HepG2 (cell line): ENCODE measurements around the gene ST6GALNAC3. TPM values are rescaled to one million over a fixed set of nuclear protein-coding genes. Genes with fewer than 3 reads are reported as not detected.

Experiments used
- ATAC-seq: fragments of 200-7000 bp; cut with Tn5 transposase; 3 replicates; pipeline ENCODE4 v1.9.1; 2020; ENCODE audit warnings: mild to moderate bottlenecking, moderate library complexity
- BruUV-seq: library from RNA; stranded (reverse); fragments of 400-500 nt; replicated peaks from 2 replicates; lab custom pipeline; 2021; lab: Mats Ljungman, UMichigan
- CTCF ChIA-PET: fragments of 300-600 bp; formaldehyde crosslinking; extraction: SDS; loops from one replicate; lab custom pipeline; 2021; ENCODE audit warnings: low total read pairs, inconsistent platforms, low intra/inter-chr PET ratio; lab: Yijun Ruan, JAX
- POLR2A ChIA-PET: fragments of 350-600 bp; sonication (Branson Sonifier 250); formaldehyde crosslinking; loops from one replicate; lab custom pipeline; 2020; ENCODE audit warnings: antibody characterized with exemption, inconsistent platforms; lab: Yijun Ruan, JAX
- DNase-seq: peaks from one replicate; pipeline ENCODE4 v3.0.0-alpha.2; 2015; ENCODE audit warnings: low spot score
- FAIRE-seq: peaks from 3 replicates; lab custom pipeline; 2011; peaks lifted over from hg19 to GRCh38; lab: Jason Lieb, UNC
- H2AFZ ChIP-seq: one replicate; pipeline ENCODE4 v1.6.1; 2011; ENCODE audit warnings: low read length, inconsistent platforms
- H3K27ac ChIP-seq: fragments of 300-600 bp; 3 replicates; pipeline ENCODE4 v1.8.0; 2011; ENCODE audit warnings: mixed run types, mild to moderate bottlenecking, mixed read lengths, low read length, inconsistent platforms; ENCODE audit not compliant: insufficient read depth; ENCODE audit errors: extremely low read length
- H3K27me3 ChIP-seq, 2 experiments: fragments of 200-600 bp in 1 of 2; 2 replicates in 1 of 2; 3 replicates in 1 of 2; pipeline versions ENCODE4 v1.6.0 to v1.8.0; 2011; ENCODE audit warnings: low read length in 2 of 2, mild to moderate bottlenecking in 2 of 2, moderate library complexity in 2 of 2, inconsistent platforms in 1 of 2; ENCODE audit not compliant: insufficient read depth in 2 of 2, control insufficient read depth in 1 of 2
- H3K36me3 ChIP-seq, 2 experiments: fragments of 200-600 bp in 1 of 2; replicated peaks in 1 of 2; 2 replicates in 1 of 2; 3 replicates in 1 of 2; pipeline versions ENCODE4 v1.5.1 to v1.8.0; 2011; ENCODE audit warnings: low read length in 2 of 2, inconsistent platforms in 1 of 2; ENCODE audit not compliant: insufficient read depth in 2 of 2, control insufficient read depth in 1 of 2
- H3K4me1 ChIP-seq: 2 replicates; pipeline ENCODE4 v1.5.1; 2012; ENCODE audit warnings: low read length, inconsistent platforms; ENCODE audit not compliant: insufficient read depth
- H3K4me2 ChIP-seq: 2 replicates; pipeline ENCODE4 v1.6.0; 2011; ENCODE audit warnings: low read depth, low read length, inconsistent platforms
- H3K4me3 ChIP-seq, 3 experiments: fragments of 200-600 bp in 1 of 3; sonication (generic), shearing (Covaris generic) in 1 of 3; replicated peaks in 1 of 3; 2 replicates each; pipeline ENCODE4 v1.5.1; 2011 to 2016; ENCODE audit warnings: low read length in 3 of 3, inconsistent platforms in 2 of 3, low read depth in 2 of 3, mild to moderate bottlenecking in 2 of 3, control low read depth in 1 of 3, mixed read lengths in 1 of 3; ENCODE audit not compliant: insufficient read depth in 1 of 3
- H3K79me2 ChIP-seq: one replicate; pipeline ENCODE4 v1.6.1; 2011; ENCODE audit warnings: low read length, inconsistent platforms; ENCODE audit not compliant: insufficient read depth
- H3K9ac ChIP-seq: 2 replicates; pipeline ENCODE4 v1.6.0; 2011; ENCODE audit warnings: mild to moderate bottlenecking, low read depth, low read length, inconsistent platforms; ENCODE audit not compliant: insufficient read depth
- H3K9me3 ChIP-seq: 2 replicates; pipeline ENCODE4 v1.5.1; 2012; ENCODE audit warnings: mild to moderate bottlenecking, low read length
- H4K20me1 ChIP-seq: 2 replicates; pipeline ENCODE4 v1.6.0; 2011; ENCODE audit warnings: inconsistent platforms, mild to moderate bottlenecking, low read length, moderate library complexity; ENCODE audit not compliant: insufficient read depth
- BRD4 ChIP-seq: sonication (generic); formaldehyde crosslinking; IDR thresholded peaks from 2 replicates; pipeline ENCODE4 v1.4.0; 2020; ENCODE audit warnings: missing genetic modification reagents
- CENPT ChIP-seq: sonication (generic); formaldehyde crosslinking; IDR thresholded peaks from 2 replicates; pipeline ENCODE4 v1.8.0; 2022; ENCODE audit warnings: low read depth, mild to moderate bottlenecking, moderate library complexity, missing genetic modification reagents
- CENPX ChIP-seq: sonication (generic); formaldehyde crosslinking; IDR thresholded peaks from 2 replicates; pipeline ENCODE4 v1.9.0; 2021; ENCODE audit warnings: mild to moderate bottlenecking, missing genetic modification reagents, moderate library complexity
- DNMT3B ChIP-seq: conservative IDR thresholded peaks from 2 replicates; pipeline ENCODE4 v1.6.1; 2016; ENCODE audit warnings: missing biosample characterization, control low read depth
- GTF3A ChIP-seq: sonication (generic); formaldehyde crosslinking; conservative IDR thresholded peaks from 2 replicates; pipeline ENCODE4 v1.4.0; 2020; ENCODE audit warnings: mild to moderate bottlenecking, missing genetic modification reagents
- HES4 ChIP-seq: sonication (generic); formaldehyde crosslinking; IDR thresholded peaks from 2 replicates; pipeline ENCODE4 v1.9.0; 2021; ENCODE audit warnings: mild to moderate bottlenecking, missing genetic modification reagents, borderline replicate concordance
- JDP2 ChIP-seq: sonication (generic); formaldehyde crosslinking; IDR thresholded peaks from 2 replicates; pipeline ENCODE4 v1.8.1; 2022; ENCODE audit warnings: missing genetic modification reagents, borderline replicate concordance
- MYNN ChIP-seq: sonication (generic); formaldehyde crosslinking; IDR thresholded peaks from 2 replicates; pipeline ENCODE4 v1.4.0; 2020; ENCODE audit warnings: mild to moderate bottlenecking, low read depth, missing genetic modification reagents
- SNAI1 ChIP-seq: sonication (generic); formaldehyde crosslinking; IDR thresholded peaks from 2 replicates; pipeline ENCODE4 v1.5.0; 2020; ENCODE audit warnings: mild to moderate bottlenecking, missing genetic modification reagents, borderline replicate concordance
- SYNCRIP ChIP-seq: fragments of 200-400 bp; formaldehyde crosslinking; IDR thresholded peaks from 2 replicates; pipeline ENCODE4 v1.6.1; 2018; ENCODE audit warnings: mild to moderate bottlenecking, low read depth, low read length; ENCODE audit not compliant: insufficient read depth
- ZC3H13 ChIP-seq: sonication (generic); formaldehyde crosslinking; IDR thresholded peaks from 2 replicates; pipeline ENCODE4 v1.8.1; 2023; ENCODE audit warnings: mild to moderate bottlenecking, missing genetic modification reagents, moderate library complexity
- ZC3H4 ChIP-seq: sonication (generic); formaldehyde crosslinking; IDR thresholded peaks from 2 replicates; pipeline ENCODE4 v1.4.0; 2020; ENCODE audit warnings: missing genetic modification reagents, borderline replicate concordance
- ZNF333 ChIP-seq: sonication (generic); formaldehyde crosslinking; IDR thresholded peaks from 2 replicates; pipeline ENCODE4 v1.4.0; 2020; ENCODE audit warnings: mild to moderate bottlenecking, missing genetic modification reagents, borderline replicate concordance
- ZNF607 ChIP-seq: sonication (generic); formaldehyde crosslinking; IDR thresholded peaks from 2 replicates; pipeline ENCODE4 v1.5.1; 2020; ENCODE audit warnings: missing genetic modification reagents, mild to moderate bottlenecking, borderline replicate concordance
- ZNF720 ChIP-seq: sonication (generic); formaldehyde crosslinking; IDR thresholded peaks from 2 replicates; pipeline ENCODE4 v1.4.0; 2020; ENCODE audit warnings: missing genetic modification reagents
- WGBS: methylation state at CpG from one replicate; pipeline ENCODE4 v1.1.6; 2017; ENCODE audit warnings: low lambda C conversion rate; 5-methylcytosine and 5-hydroxymethylcytosine counted together
- in situ Hi-C: cut with HindIII; loops from 2 replicates; pipeline ENCODE4 v1.10.0; 2017; ENCODE audit warnings: low pct_unique_long_range_greater_than_20kb; ENCODE audit not compliant: extremely low pct_ligation_motif_present
- intact Hi-C: fragments of 100-400 bp; cut with micrococcal nuclease; formaldehyde crosslinking; loops from one replicate; pipeline ENCODE4 v1.10.0; 2022; ENCODE audit not compliant: unreplicated experiment
- polyA plus RNA-seq, 8 experiments: library from polyadenylated mRNA; depleted of rRNA in 3 of 8; stranded (reverse) in 7 of 8; unstranded in 1 of 8; fragments of >200 nt; fragmentation: Illumina TruSeq in 4 of 8; extraction: Trizol in 4 of 8; gene quantifications; 2 replicates each; pipeline versions ENCODE4 v1.2.1 to v1.2.3, GENCODE V29; 2011 to 2016; ENCODE audit warnings: low read depth in 4 of 8, missing spikeins in 1 of 8, mixed read lengths in 1 of 8; ENCODE audit not compliant: insufficient read depth in 1 of 8
- total RNA-seq, 5 experiments: library from RNA; depleted of rRNA; stranded (reverse); fragments of >200 nt; fragmentation: Illumina TruSeq; extraction: Trizol; gene quantifications; 2 replicates each; pipeline ENCODE4 v1.2.3, GENCODE V29; 2016; ENCODE audit warnings: low read depth in 1 of 5
- TF ChIP-seq, protein P1 (sequence below): sonication (generic); formaldehyde crosslinking; IDR thresholded peaks from 2 replicates; pipeline ENCODE4 v1.5.1; 2020; ENCODE audit warnings: missing genetic modification reagents, mild to moderate bottlenecking, borderline replicate concordance

Gene ST6GALNAC3
- total and polyA plus RNA-seq, 2 of the 13 experiments (the other 11 are each of a cell fraction or from before 2014, with no cell fraction given), result not detected

DNA sequence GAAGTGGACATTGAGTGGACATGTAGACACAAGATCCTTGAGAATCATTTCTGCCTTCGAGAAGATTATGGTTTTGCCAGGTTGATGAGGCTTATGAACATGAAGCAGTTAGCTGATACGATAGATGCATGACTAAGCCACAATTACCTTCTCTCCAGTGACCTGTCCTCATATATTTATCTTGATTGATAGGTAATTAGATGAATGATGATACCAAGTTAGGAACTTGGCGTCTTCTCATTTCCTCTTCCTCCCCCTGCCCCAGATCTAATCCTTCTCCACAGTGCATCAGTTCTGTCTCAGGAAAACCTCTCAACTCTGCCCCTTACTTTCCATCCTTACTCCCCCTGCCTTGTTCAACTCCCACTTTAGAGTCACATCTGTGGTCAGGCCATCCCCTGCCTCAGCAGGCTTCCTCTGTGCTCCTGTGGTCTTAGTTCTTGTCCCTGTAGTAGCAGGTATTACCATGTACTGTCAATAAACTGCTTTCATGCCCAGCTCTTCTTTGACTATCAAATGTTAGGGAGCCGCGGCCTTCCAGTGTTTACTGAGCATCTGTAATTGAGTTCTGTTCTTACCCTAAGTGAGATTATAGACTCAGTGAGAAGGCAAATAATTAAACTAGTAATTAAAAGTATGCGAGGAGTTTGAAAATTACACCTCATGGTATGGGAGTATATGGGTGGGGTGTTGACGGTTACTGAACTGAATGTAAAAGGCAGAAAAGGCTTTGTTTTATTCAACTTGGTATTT, 5.1 kb downstream of the ST6GALNAC3 start:
- FAIRE-seq (no peak), ATAC-seq (no peak), DNase-seq (no peak)
- Histone ChIP-seq H3K36me3 (no peaks in the 10 kb centered on the region), H3K4me3 (no peak overlapping the region), H3K4me1 (0 out of 2 replicates have a peak, but pooled peaks cover 5% of the 10 kb centered on the region), H3K27me3 (peaks cover 0 to 14% of the 10 kb centered on the region in 2 experiments; a peak in 2 of 5 replicates), H3K27ac (no peak overlapping the region), H2AFZ (no peak overlapping the region), H3K4me2 (no peak overlapping the region), H3K79me2 (no peaks in the 10 kb centered on the region), H3K9ac (no peak overlapping the region), H4K20me1 (no peaks in the 10 kb centered on the region), H3K9me3 (no peaks in the 10 kb centered on the region)
- POLR2A ChIA-PET, result no interaction called here
- TF ChIP-seq BRD4 (CRISPR knock-in tag) (no peak), CENPT (CRISPR knock-in tag) (no peak), HES4 (CRISPR knock-in tag) (no peak), CENPX (CRISPR knock-in tag) (no peak), ZC3H4 (CRISPR knock-in tag) (no peak), ZNF607 (no peak)
- CTCF ChIA-PET, result no interaction called here
- WGBS, result 21% methylated on average over 7 of the region's 7 CpGs
- intact Hi-C loops, result no loop called here
- no TSS peak for BruUV-seq
- in situ Hi-C loops, result no loop called here

DNA sequence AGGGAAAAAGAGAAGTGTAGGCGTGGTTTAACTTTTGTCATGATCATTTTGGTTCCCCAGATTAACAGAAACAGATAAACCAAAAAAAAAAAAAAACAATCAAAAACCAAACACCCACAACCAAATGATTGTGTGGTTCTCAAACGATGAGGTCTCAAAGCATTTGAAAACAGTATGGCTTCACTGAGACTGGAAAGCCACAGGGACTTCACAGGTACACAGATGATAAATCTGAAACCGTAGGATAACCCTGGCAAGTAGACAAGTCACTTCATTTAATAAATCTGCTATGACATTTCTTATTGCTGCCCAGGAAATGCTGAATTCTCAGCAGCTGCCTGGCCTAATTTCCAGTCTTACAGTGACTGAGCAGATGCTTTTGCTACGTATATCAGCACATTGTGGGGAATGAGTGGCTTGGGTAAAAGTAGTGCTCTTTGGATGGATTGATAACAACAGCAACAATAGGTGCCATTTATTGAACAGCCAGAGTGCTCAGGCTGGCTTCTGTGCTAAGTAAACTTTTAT, 6.1 kb downstream of the ST6GALNAC3 start:
- WGBS, result 0% methylated on average over 4 of the region's 4 CpGs
- Histone ChIP-seq H3K4me1 (no peaks in the 10 kb centered on the region), H3K9ac (no peak overlapping the region), H3K9me3 (no peaks in the 10 kb centered on the region), H2AFZ (no peak overlapping the region), H3K4me3 (no peak overlapping the region), H3K79me2 (no peaks in the 10 kb centered on the region), H4K20me1 (no peaks in the 10 kb centered on the region), H3K27ac (no peak overlapping the region), H3K4me2 (no peak overlapping the region), H3K27me3 (peaks cover 0 to 5% of the 10 kb centered on the region in 2 experiments; a peak in 2 of 5 replicates), H3K36me3 (no peaks in the 10 kb centered on the region)
- CTCF ChIA-PET, result no interaction called here
- FAIRE-seq (no peak), ATAC-seq (no peak), DNase-seq (no peak)
- in situ Hi-C loops (no loop called here), intact Hi-C loops (no loop called here)
- POLR2A ChIA-PET, result no interaction called here
- no TSS peak for BruUV-seq
- TF ChIP-seq ZC3H13 (CRISPR knock-in tag) (no peak), ZNF333 (no peak), DNMT3B (CRISPR knock-in tag) (no peak), ZNF720 (no peak), SNAI1 (CRISPR knock-in tag) (no peak), SYNCRIP (no peak), GTF3A (CRISPR knock-in tag) (no peak), JDP2 (CRISPR knock-in tag) (no peak), MYNN (no peak)
- TF ChIP-seq, protein P1, sequence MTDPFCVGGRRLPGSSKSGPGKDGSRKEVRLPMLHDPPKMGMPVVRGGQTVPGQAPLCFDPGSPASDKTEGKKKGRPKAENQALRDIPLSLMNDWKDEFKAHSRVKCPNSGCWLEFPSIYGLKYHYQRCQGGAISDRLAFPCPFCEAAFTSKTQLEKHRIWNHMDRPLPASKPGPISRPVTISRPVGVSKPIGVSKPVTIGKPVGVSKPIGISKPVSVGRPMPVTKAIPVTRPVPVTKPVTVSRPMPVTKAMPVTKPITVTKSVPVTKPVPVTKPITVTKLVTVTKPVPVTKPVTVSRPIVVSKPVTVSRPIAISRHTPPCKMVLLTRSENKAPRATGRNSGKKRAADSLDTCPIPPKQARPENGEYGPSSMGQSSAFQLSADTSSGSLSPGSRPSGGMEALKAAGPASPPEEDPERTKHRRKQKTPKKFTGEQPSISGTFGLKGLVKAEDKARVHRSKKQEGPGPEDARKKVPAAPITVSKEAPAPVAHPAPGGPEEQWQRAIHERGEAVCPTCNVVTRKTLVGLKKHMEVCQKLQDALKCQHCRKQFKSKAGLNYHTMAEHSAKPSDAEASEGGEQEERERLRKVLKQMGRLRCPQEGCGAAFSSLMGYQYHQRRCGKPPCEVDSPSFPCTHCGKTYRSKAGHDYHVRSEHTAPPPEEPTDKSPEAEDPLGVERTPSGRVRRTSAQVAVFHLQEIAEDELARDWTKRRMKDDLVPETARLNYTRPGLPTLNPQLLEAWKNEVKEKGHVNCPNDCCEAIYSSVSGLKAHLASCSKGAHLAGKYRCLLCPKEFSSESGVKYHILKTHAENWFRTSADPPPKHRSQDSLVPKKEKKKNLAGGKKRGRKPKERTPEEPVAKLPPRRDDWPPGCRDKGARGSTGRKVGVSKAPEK, result no peak
